ENCODE data around the gene SLC4A7.

DNA sequence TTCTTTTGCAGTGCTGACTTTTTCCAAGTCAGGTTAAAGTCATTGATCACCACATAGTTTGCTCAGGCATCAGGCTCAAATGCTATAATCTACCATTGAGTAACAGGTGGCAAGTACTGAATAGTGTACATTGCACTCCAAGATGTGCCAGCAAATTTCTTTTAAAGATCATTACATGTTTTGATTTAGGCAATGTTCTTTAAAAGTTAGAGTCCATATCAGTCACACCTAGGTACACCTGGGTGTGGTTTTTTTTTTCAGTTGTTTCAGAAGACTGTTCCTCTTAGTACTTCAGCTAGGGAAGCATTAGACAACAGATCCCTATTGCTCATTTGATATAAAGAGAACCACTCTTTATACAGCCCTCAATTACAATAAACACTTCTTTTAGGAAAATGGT lies 10.6 kb upstream of the SLC4A7 start:
- TF ChIP-seq, protein P1, sequence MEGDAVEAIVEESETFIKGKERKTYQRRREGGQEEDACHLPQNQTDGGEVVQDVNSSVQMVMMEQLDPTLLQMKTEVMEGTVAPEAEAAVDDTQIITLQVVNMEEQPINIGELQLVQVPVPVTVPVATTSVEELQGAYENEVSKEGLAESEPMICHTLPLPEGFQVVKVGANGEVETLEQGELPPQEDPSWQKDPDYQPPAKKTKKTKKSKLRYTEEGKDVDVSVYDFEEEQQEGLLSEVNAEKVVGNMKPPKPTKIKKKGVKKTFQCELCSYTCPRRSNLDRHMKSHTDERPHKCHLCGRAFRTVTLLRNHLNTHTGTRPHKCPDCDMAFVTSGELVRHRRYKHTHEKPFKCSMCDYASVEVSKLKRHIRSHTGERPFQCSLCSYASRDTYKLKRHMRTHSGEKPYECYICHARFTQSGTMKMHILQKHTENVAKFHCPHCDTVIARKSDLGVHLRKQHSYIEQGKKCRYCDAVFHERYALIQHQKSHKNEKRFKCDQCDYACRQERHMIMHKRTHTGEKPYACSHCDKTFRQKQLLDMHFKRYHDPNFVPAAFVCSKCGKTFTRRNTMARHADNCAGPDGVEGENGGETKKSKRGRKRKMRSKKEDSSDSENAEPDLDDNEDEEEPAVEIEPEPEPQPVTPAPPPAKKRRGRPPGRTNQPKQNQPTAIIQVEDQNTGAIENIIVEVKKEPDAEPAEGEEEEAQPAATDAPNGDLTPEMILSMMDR (IDR thresholded peaks at IDR 0.05), result no peak
- TF ChIP-seq EP300 (IDR thresholded peaks at IDR 0.05), result no peak
